Liver (tissue), 4 donors: ENCODE results near the gene ZNF226. TPM values are rescaled to one million over a fixed set of nuclear protein-coding genes. Genes with fewer than 3 reads are reported as not detected.

ENCODE experiments used
- polyA plus RNA-seq, 2 donors: library from polyadenylated mRNA; stranded (reverse) in 1 of 2; unstranded in 1 of 2; fragments of 200-250 nt in 1 of 2; fragments of >200 nt in 1 of 2; fragmentation: Nextera tagmentation in 1 of 2; extraction: Ambion mirVana in 1 of 2; gene quantifications; one replicate each; pipeline versions ENCODE4 v1.2.1 to v1.2.3, GENCODE V29; 2013 to 2015
- total RNA-seq, 2 donors: library from RNA; depleted of rRNA; stranded (reverse); fragments of >200 nt; gene quantifications; one replicate each; pipeline ENCODE4 v1.2.3, GENCODE V29; 2014
- donor health status: healthy.
- donor health status: healthy.
- donor health status: healthy.

Gene ZNF226
- total and polyA plus RNA-seq, 4 donors = 6.4 to 10.6 (median 8.5) TPM

Other genes starting within 250 kb of the ZNF226 start
- gene ZNF45, start 229.8 kb upstream of the ZNF226 start, total RNA-seq = 10 to 100 TPM in 1 of 2 donors, 1 to 10 TPM in 1; 6.0 to 11.1 TPM
- 1 to 10 TPM; 1.5 to 2.5 TPM for gene ZNF45, start 229.8 kb upstream of the ZNF226 start, polyA plus RNA-seq
- 1 to 10 TPM; 2.9 to 3.5 TPM for gene ZNF221, start 213.9 kb upstream of the ZNF226 start, total RNA-seq
- gene ZNF221, start 213.9 kb upstream of the ZNF226 start, polyA plus RNA-seq = under 1 TPM; 0.30 to 0.51 TPM
- 1 to 10 TPM; 3.8 to 5.5 TPM for gene ZNF155, start 180.9 kb upstream of the ZNF226 start, total RNA-seq
- gene ZNF155, start 180.9 kb upstream of the ZNF226 start, polyA plus RNA-seq = 1 to 10 TPM; 1.7 to 2.0 TPM
- 1 to 10 TPM; 2.1 to 4.3 TPM for gene ZNF230, start 162.1 kb upstream of the ZNF226 start, total RNA-seq
- gene ZNF230, start 162.1 kb upstream of the ZNF226 start, polyA plus RNA-seq = 1 to 10 TPM; 1.3 to 1.5 TPM
- 1 to 10 TPM; 1.8 to 2.5 TPM for gene ZNF222, start 139.7 kb upstream of the ZNF226 start, total RNA-seq
- 1 to 10 TPM in 1 of 2 donors, under 1 TPM in 1; 0.79 to 1.2 TPM for gene ZNF222, start 139.7 kb upstream of the ZNF226 start, polyA plus RNA-seq
- gene ZNF223, start 113.1 kb upstream of the ZNF226 start, total RNA-seq = 1 to 10 TPM; 1.6 to 2.8 TPM
- 1 to 10 TPM; 1.4 to 2.2 TPM for gene ZNF223, start 113.1 kb upstream of the ZNF226 start, polyA plus RNA-seq
- gene ZNF284, start 92.9 kb upstream of the ZNF226 start, total RNA-seq = 1 to 10 TPM in 1 of 2 donors, under 1 TPM in 1; 0.67 to 1.0 TPM
- under 1 TPM; 0.32 to 0.56 TPM for gene ZNF284, start 92.9 kb upstream of the ZNF226 start, polyA plus RNA-seq
- 10 to 100 TPM; 19.8 to 20.7 TPM for gene ZNF224, start 70.7 kb upstream of the ZNF226 start, total RNA-seq
- gene ZNF224, start 70.7 kb upstream of the ZNF226 start, polyA plus RNA-seq = 1 to 10 TPM; 4.5 to 9.9 TPM
- gene ZNF225, start 51.7 kb upstream of the ZNF226 start, total RNA-seq = 1 to 10 TPM; 2.3 to 4.5 TPM
- 1 to 10 TPM in 1 of 2 donors, under 1 TPM in 1; 0.88 to 1.1 TPM for gene ZNF225, start 51.7 kb upstream of the ZNF226 start, polyA plus RNA-seq
- gene ZNF234, start 23.5 kb upstream of the ZNF226 start, total RNA-seq = 1 to 10 TPM; 4.4 to 5.2 TPM
- 1 to 10 TPM; 1.1 to 2.0 TPM for gene ZNF234, start 23.5 kb upstream of the ZNF226 start, polyA plus RNA-seq
- 10 to 100 TPM in 1 of 2 donors, 1 to 10 TPM in 1; 8.8 to 10.9 TPM for gene ZNF227, start 47.4 kb downstream of the ZNF226 start, total RNA-seq
- gene ZNF227, start 47.4 kb downstream of the ZNF226 start, polyA plus RNA-seq = 1 to 10 TPM; 3.3 to 3.4 TPM
- 1 to 10 TPM in 1 of 2 donors, under 1 TPM in 1; 0.17 to 1.6 TPM for gene ZNF233, start 94.8 kb downstream of the ZNF226 start, total RNA-seq
- under 1 TPM in 1 of 2 donors, not detected in 1; 0.94 TPM for gene ZNF233, start 94.8 kb downstream of the ZNF226 start, polyA plus RNA-seq
- gene ZNF235, start 139.9 kb downstream of the ZNF226 start, total RNA-seq = 1 to 10 TPM; 2.6 to 5.3 TPM
- gene ZNF235, start 139.9 kb downstream of the ZNF226 start, polyA plus RNA-seq = 1 to 10 TPM in 1 of 2 donors, under 1 TPM in 1; 0.96 to 1.7 TPM
- 1 to 10 TPM; 1.8 to 2.0 TPM for gene ZNF112, start 191.6 kb downstream of the ZNF226 start, total RNA-seq
- gene ZNF112, start 191.6 kb downstream of the ZNF226 start, polyA plus RNA-seq = 1 to 10 TPM in 1 of 2 donors, under 1 TPM in 1; 0.47 to 1.5 TPM
- 1 to 10 TPM in 1 of 2 donors, under 1 TPM in 1; 0.67 to 1.4 TPM for gene ZNF285, start 236.5 kb downstream of the ZNF226 start, total RNA-seq
- gene ZNF285, start 236.5 kb downstream of the ZNF226 start, polyA plus RNA-seq = under 1 TPM; 0.23 to 0.32 TPM